Measurements from ENCODE around the gene DDX41. TPM values are rescaled to one million over a fixed set of nuclear protein-coding genes. Genes with fewer than 3 reads are reported as not detected.

DDX41 gene
- total RNA-seq, 4 donors from 2014 or later, result 96.5 to 170 (median 130) TPM

DNA sequence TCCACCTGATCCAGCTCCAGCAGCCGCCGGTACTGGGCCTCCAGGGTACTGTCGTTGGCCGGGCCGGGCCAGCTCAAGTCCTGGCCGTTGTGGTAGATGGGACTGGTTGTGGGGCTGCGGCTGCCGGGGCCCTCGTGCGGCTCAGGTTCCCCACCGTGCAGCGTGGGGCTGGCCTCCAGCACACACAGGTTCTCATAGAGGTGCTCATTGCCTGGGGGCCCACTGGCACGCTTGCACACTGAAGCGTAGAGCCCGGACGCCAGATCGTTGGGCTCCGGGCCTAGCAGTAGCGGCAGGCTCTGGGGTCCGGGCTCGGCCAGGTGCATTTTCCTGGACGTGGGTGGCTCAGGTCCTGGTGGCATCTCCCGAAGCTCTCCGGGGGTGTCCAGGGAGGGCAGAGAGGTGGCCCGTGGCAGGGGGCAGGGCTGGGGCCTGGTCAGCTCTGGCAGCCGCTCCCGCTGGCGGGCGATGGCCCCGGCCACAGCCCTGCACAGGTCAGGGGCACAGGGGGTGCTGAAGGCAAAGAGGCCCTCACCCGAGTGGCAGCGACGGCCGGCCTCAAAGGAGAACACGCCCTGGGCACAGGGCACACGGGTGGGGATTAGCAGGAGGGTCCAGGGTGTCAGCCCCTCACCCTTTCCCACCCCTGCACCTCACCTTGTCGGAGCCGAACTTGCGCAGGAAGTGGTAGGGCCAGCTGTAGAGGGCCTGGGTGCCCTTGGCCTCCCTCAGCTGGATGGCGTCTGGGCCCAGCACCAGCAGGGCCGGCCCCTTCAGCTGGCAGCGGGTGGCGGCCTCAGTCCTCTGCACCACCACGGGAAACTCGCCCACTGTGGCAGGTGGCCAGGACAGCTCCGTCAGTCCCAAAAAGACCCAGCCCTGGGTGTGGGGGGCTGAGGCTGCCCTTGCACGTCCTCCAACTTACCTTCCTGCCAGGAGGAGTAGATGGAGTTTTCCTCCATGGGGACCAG lies 12.4 kb downstream of the DDX41 start:
- no peaks in the 10 kb centered on the region for H3K36me3 ChIP-seq
- 87% methylated on average over 34 of the region's 47 CpGs; no CpG with 5 or more reads in 1 of the 2 donors for WGBS, 2 donors (ENCODE audit: low coverage in 1 of 2)
- H3K27me3 ChIP-seq, result no peaks in the 10 kb centered on the region
- no peak overlapping the region for H3K4me3 ChIP-seq
- H3K4me1 ChIP-seq, result peaks cover 0 to 8% (median 4%) of the 10 kb centered on the region in 4 donors
- no peaks in the 10 kb centered on the region for H3K9me3 ChIP-seq
- H3K27ac ChIP-seq, result no peak overlapping the region
- intact Hi-C loops (cut with DNase I; ENCODE audit: low total_unique reads) (no loop called here), in situ Hi-C loops (cut with MboI; ENCODE audit: low pct_ligation_motif_present in 1 of 4, low pct_unique_long_range_greater_than_20kb in 1 of 4, low sequenced_read_pairs in 3 of 4) (loop anchor here in 2 of 4 donors (10.0 to 25.0 kb wide), 2 partner anchors 110 to 117 kb away; partner anchors contain the start of gene SLC34A1 (in 1 of the 2))
- TF ChIP-seq, protein P1, sequence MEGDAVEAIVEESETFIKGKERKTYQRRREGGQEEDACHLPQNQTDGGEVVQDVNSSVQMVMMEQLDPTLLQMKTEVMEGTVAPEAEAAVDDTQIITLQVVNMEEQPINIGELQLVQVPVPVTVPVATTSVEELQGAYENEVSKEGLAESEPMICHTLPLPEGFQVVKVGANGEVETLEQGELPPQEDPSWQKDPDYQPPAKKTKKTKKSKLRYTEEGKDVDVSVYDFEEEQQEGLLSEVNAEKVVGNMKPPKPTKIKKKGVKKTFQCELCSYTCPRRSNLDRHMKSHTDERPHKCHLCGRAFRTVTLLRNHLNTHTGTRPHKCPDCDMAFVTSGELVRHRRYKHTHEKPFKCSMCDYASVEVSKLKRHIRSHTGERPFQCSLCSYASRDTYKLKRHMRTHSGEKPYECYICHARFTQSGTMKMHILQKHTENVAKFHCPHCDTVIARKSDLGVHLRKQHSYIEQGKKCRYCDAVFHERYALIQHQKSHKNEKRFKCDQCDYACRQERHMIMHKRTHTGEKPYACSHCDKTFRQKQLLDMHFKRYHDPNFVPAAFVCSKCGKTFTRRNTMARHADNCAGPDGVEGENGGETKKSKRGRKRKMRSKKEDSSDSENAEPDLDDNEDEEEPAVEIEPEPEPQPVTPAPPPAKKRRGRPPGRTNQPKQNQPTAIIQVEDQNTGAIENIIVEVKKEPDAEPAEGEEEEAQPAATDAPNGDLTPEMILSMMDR (IDR thresholded peaks at IDR 0.05), result no peak
- TF ChIP-seq POLR2AphosphoS5 (IDR thresholded peaks at IDR 0.05), result no peak
- no peak for TF ChIP-seq EP300 (IDR thresholded peaks at IDR 0.05; ENCODE audit: low read depth)
- no peak for TF ChIP-seq POLR2A (IDR thresholded peaks at IDR 0.05)
- no peak for DNase-seq

DNA sequence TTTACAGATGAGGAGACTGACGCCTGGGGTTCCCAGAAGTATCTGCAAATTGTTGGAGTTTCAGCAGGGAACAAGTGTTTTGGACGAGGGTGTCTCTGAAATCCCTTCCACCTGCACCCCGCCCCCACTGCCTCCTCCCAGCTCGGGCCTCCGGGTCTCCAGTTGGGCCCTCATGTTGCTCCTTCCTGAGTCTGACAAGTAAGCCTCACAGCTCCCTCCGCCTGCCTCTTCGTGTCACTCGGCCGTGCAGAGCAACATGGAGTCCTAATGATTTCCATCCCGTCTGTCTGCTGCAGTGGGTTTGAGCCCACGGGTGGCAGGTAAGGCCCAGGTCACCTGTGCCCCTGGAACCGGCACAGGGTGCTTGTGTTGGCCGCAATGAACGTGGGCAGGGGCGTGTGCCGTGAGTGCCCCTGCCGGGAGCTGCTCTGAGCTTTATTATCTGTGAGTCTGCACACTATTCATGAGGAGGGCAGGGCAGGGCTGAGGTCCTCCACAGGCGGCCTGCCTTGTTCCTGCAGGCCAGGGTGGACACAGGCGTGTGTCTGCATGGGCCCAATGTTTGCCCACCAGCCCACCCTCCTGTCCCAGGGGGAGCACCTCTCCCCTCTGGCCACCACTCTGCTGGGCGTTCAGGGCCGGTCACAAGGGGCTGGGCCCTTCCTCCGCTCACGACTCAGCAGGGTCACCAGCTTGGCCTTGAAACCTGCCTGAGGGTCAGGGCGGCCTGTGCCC lies 13.2 kb downstream of the DDX41 start:
- H3K4me3 ChIP-seq, result no peak overlapping the region
- intact Hi-C loops (cut with DNase I; ENCODE audit: low total_unique reads) (no loop called here), in situ Hi-C loops (cut with MboI; ENCODE audit: low pct_ligation_motif_present in 1 of 4, low pct_unique_long_range_greater_than_20kb in 1 of 4, low sequenced_read_pairs in 3 of 4) (loop anchor here in 2 of 4 donors (10.0 to 25.0 kb wide), 2 partner anchors 109 to 116 kb away; partner anchors contain the start of gene SLC34A1 (in 1 of the 2))
- TF ChIP-seq, protein P1 (IDR thresholded peaks at IDR 0.05), result no peak
- TF ChIP-seq POLR2AphosphoS5 (IDR thresholded peaks at IDR 0.05) (no peak), POLR2A (IDR thresholded peaks at IDR 0.05) (no peak), EP300 (IDR thresholded peaks at IDR 0.05; ENCODE audit: low read depth) (no peak)
- no peaks in the 10 kb centered on the region for H3K9me3 ChIP-seq
- 86% methylated on average over 20 of the region's 24 CpGs; no CpG with 5 or more reads in 1 of the 2 donors for WGBS, 2 donors (ENCODE audit: low coverage in 1 of 2)
- H3K4me1 ChIP-seq, result peaks cover 0 to 10% (median 4%) of the 10 kb centered on the region in 4 donors
- no peak overlapping the region for H3K27ac ChIP-seq
- peaks cover 4% of the 10 kb centered on the region for H3K27me3 ChIP-seq
- H3K36me3 ChIP-seq, result no peaks in the 10 kb centered on the region
- DNase-seq, result no peak

DNA sequence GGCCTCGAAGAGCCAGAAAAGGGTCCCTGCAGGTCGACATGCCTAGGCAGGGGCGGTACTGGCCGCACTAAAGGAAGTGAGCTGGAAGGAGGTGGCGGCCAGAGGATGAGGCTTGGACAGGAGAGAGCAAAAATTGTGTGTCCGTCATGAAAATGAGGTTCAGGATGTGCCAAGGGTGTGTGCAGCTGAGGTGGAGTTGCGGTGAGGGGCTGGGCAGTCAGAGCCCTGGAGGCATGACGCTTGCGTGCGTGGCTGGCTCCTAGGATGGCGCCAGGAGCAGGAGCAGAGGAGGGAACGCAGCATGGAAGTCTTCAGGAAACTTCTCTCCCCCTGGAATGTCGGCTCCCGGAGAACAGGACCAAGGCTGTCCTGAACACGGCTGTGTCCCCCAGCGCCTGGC lies 13.9 kb downstream of the DDX41 start:
- no peak overlapping the region for H3K4me3 ChIP-seq
- H3K27ac ChIP-seq, result no peak overlapping the region
- in situ Hi-C loops (cut with MboI; ENCODE audit: low pct_ligation_motif_present in 1 of 4, low pct_unique_long_range_greater_than_20kb in 1 of 4, low sequenced_read_pairs in 3 of 4), result loop anchor here in 2 of 4 donors (10.0 to 25.0 kb wide), 2 partner anchors 108 to 116 kb away; partner anchors contain the start of gene SLC34A1 (in 1 of the 2)
- H3K4me1 ChIP-seq, result peaks cover 4 to 16% (median 9%) of the 10 kb centered on the region in 4 donors
- H3K27me3 ChIP-seq, result peaks cover 10% of the 10 kb centered on the region
- intact Hi-C loops (cut with DNase I; ENCODE audit: low total_unique reads), result no loop called here
- 79 to 85% methylated on average over 5 to 16 of the region's 16 CpGs for WGBS, 2 donors (ENCODE audit: low coverage in 1 of 2)
- TF ChIP-seq POLR2A (IDR thresholded peaks at IDR 0.05) (no peak), EP300 (IDR thresholded peaks at IDR 0.05; ENCODE audit: low read depth) (no peak), POLR2AphosphoS5 (IDR thresholded peaks at IDR 0.05) (no peak)
- TF ChIP-seq, protein P1 (IDR thresholded peaks at IDR 0.05), result no peak
- DNase-seq, result no peak
- no peaks in the 10 kb centered on the region for H3K9me3 ChIP-seq
- H3K36me3 ChIP-seq, result no peaks in the 10 kb centered on the region
